ENCODE results near the gene CENPX. TPM values are rescaled to one million over a fixed set of nuclear protein-coding genes. Genes with fewer than 3 reads are reported as not detected.

The CENPX gene
- total RNA-seq, 1 donor from 2014 or later: 41.3 TPM

DNA sequence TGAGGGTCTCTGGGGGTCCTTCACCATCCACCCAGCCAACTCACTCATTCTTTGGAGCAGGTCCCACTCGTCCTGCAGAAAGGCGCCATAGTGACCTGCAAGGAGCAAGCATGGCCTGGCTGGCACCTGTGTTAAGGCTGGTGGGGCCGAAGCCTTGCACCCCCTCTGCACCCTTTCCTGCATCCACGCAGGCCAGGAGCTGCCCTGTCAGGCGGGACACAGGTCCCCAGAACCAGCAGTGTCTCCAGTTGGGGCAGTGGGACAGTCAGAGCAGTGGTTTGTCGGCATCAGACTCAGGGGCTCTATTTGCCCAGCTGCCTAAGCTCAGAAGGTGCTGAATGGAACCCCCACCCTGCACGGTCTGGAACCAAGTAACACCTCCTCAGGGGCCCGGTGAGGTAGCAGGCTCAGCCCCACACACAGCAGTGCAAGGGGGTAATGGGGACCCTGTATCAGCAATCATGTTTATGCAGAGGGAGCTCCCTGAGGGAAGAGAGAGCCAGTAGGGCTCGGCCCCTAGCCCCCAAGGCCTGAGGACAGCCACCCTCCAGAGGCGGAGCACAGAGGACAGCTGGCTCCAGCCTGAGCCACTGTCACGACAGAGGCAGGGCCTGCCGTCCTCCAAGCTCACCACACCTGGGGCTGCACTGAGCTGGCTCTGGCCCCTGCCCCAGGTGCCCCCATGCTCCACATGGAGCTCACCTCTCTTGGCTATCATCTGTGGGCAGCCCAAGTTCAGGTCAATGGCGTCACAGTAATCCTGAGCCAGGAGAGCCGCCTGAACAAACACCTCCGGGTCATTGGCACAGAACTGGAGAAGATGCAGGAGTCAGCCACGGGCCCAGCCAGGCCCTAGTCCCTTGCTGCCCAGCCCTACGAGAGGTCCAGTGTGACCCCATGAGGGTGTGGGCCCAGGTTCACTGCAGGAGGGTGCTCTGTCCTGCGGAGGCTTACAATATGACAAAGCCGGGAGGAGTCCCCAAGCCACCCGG, 41.0 kb upstream of the CENPX start:
- intact Hi-C loops (cut with DNase I): loop anchor here (2.0 kb wide), 1 partner anchor 13 kb away; the partner anchor contains the start of genes GPS1 and RFNG
- Histone ChIP-seq H3K4me3 (peak overlapping the region in 1 of 2 donors; percentile 92), H3K27ac (no peak overlapping the region), H3K27me3 (no peaks in the 10 kb centered on the region), H3K9me3 (no peaks in the 10 kb centered on the region), H3K4me1 (peaks cover 13 to 18% of the 10 kb centered on the region in 2 donors), H3K36me3 (peaks cover 38 to 45% of the 10 kb centered on the region in 2 donors)
- no peak for DNase-seq (ENCODE audit: low spot score in 2 of 2)
- TF ChIP-seq, protein P1, sequence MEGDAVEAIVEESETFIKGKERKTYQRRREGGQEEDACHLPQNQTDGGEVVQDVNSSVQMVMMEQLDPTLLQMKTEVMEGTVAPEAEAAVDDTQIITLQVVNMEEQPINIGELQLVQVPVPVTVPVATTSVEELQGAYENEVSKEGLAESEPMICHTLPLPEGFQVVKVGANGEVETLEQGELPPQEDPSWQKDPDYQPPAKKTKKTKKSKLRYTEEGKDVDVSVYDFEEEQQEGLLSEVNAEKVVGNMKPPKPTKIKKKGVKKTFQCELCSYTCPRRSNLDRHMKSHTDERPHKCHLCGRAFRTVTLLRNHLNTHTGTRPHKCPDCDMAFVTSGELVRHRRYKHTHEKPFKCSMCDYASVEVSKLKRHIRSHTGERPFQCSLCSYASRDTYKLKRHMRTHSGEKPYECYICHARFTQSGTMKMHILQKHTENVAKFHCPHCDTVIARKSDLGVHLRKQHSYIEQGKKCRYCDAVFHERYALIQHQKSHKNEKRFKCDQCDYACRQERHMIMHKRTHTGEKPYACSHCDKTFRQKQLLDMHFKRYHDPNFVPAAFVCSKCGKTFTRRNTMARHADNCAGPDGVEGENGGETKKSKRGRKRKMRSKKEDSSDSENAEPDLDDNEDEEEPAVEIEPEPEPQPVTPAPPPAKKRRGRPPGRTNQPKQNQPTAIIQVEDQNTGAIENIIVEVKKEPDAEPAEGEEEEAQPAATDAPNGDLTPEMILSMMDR (IDR thresholded peaks at IDR 0.05): no peak

GRCh38 chr17:82062984-82063368, 40.3 kb upstream of the CENPX start:
- TF ChIP-seq, protein P1 (IDR thresholded peaks at IDR 0.05): no peak
- H3K4me1 ChIP-seq: peaks cover 13 to 18% of the 10 kb centered on the region in 2 donors
- intact Hi-C loops (cut with DNase I): no loop called here
- H3K9me3 ChIP-seq: no peaks in the 10 kb centered on the region
- no peak for DNase-seq (ENCODE audit: low spot score in 2 of 2)
- no peak overlapping the region for H3K4me3 ChIP-seq
- no peaks in the 10 kb centered on the region for H3K27me3 ChIP-seq
- peaks cover 44 to 53% of the 10 kb centered on the region in 2 donors for H3K36me3 ChIP-seq
- H3K27ac ChIP-seq: no peak overlapping the region

GRCh38 chr17:82062076-82062983, 39.7 kb upstream of the CENPX start:
- Histone ChIP-seq H3K4me1 (peaks cover 13 to 18% of the 10 kb centered on the region in 2 donors), H3K9me3 (no peaks in the 10 kb centered on the region), H3K27ac (no peak overlapping the region), H3K4me3 (no peak overlapping the region), H3K36me3 (peaks cover 50 to 59% of the 10 kb centered on the region in 2 donors), H3K27me3 (no peaks in the 10 kb centered on the region)
- intact Hi-C loops (cut with DNase I): no loop called here
- DNase-seq (ENCODE audit: low spot score in 2 of 2): no peak
- TF ChIP-seq, protein P1 (IDR thresholded peaks at IDR 0.05): no peak

GRCh38 chr17:82061047-82061925, 38.6 kb upstream of the CENPX start:
- Histone ChIP-seq H3K4me3 (no peak overlapping the region), H3K27me3 (no peaks in the 10 kb centered on the region), H3K9me3 (no peaks in the 10 kb centered on the region), H3K36me3 (peaks cover 59 to 70% of the 10 kb centered on the region in 2 donors), H3K4me1 (peaks cover 13 to 18% of the 10 kb centered on the region in 2 donors), H3K27ac (no peak overlapping the region)
- no peak for DNase-seq (ENCODE audit: low spot score in 2 of 2)
- TF ChIP-seq, protein P1 (IDR thresholded peaks at IDR 0.05): no peak
- intact Hi-C loops (cut with DNase I): no loop called here

- TF ChIP-seq, protein P1 (IDR thresholded peaks at IDR 0.05): no peak
- Histone ChIP-seq H3K27ac (no peak overlapping the region), H3K4me1 (peaks cover 9 to 12% of the 10 kb centered on the region in 2 donors), H3K36me3 (peaks cover 66 to 77% of the 10 kb centered on the region in 2 donors), H3K4me3 (no peak overlapping the region), H3K27me3 (no peaks in the 10 kb centered on the region), H3K9me3 (no peaks in the 10 kb centered on the region)
- no peak for DNase-seq (ENCODE audit: low spot score in 2 of 2)
- intact Hi-C loops (cut with DNase I): no loop called here
Observed at GRCh38 chr17:82060614-82061013, 37.9 kb upstream of the CENPX start.
